Measurements from ENCODE around the gene IL21R.

- TF ChIP-seq CTCF (IDR thresholded peaks at IDR 0.05): no peak
- TF ChIP-seq ZFX (IDR thresholded peaks at IDR 0.05; ENCODE audit: borderline replicate concordance): no peak
These were observed 1.6 kb downstream of the IL21R start for GRCh38 chr16:27403601-27403992.
